Myocyte (in vitro differentiated cells): ENCODE measurements around the gene ZMYND8. TPM values are rescaled to one million over a fixed set of nuclear protein-coding genes. Genes with fewer than 3 reads are reported as not detected.
"Not testable (repeated sequence)": the region's sequence is repeated elsewhere in the genome, so short reads cannot be mapped to it uniquely, and the experiment has no call there.

ENCODE experiments used
- DNase-seq: peaks from one replicate; pipeline ENCODE4 v3.0.0-alpha.2; 2012; ENCODE audit warnings: low read depth
- total RNA-seq: library from RNA; depleted of rRNA; stranded (reverse); fragments of >200 nt; gene quantifications from 2 replicates; pipeline ENCODE4 v1.2.3, GENCODE V29; 2014

ZMYND8 gene
- total RNA-seq, 1 donor from 2014 or later = 28.2 TPM

- peak; percentile 62 for DNase-seq
Measured at GRCh38 chr20:47187450-47188195, 168.9 kb downstream of the ZMYND8 start.

GRCh38 chr20:47183367-47183766, 173.1 kb downstream of the ZMYND8 start:
- DNase-seq = no peak

- DNase-seq = peak; percentile 39
Measured at GRCh38 chr20:47181056-47181862, 175.2 kb downstream of the ZMYND8 start.

GRCh38 chr20:47179267-47179666, 177.2 kb downstream of the ZMYND8 start:
- no peak for DNase-seq

GRCh38 chr20:47178851-47179250, 177.6 kb downstream of the ZMYND8 start:
- DNase-seq = no peak

- no peak for DNase-seq
Measured at GRCh38 chr20:47178277-47178676, 178.2 kb downstream of the ZMYND8 start.

GRCh38 chr20:47176217-47176616, 180.3 kb downstream of the ZMYND8 start:
- DNase-seq = not testable (repeated sequence)

- DNase-seq = no peak
Measured at GRCh38 chr20:47175493-47175892, 181.0 kb downstream of the ZMYND8 start.

- no peak for DNase-seq
Measured at GRCh38 chr20:47174456-47175243, 181.8 kb downstream of the ZMYND8 start.

GRCh38 chr20:47173596-47174216, 182.8 kb downstream of the ZMYND8 start:
- DNase-seq = no peak

- DNase-seq = no peak
Measured at GRCh38 chr20:47172579-47172978, 183.9 kb downstream of the ZMYND8 start.

GRCh38 chr20:47167846-47168245, 188.7 kb downstream of the ZMYND8 start:
- no peak for DNase-seq

- DNase-seq = no peak
Measured at GRCh38 chr20:47165376-47165865, 191.1 kb downstream of the ZMYND8 start.

- no peak for DNase-seq
Measured at GRCh38 chr20:47164140-47164539, 192.4 kb downstream of the ZMYND8 start.

- no peak for DNase-seq
Measured at GRCh38 chr20:47161411-47161810, 195.1 kb downstream of the ZMYND8 start.

GRCh38 chr20:47160992-47161391, 195.5 kb downstream of the ZMYND8 start:
- DNase-seq = no peak

- no peak for DNase-seq
Measured at GRCh38 chr20:47160240-47160639, 196.3 kb downstream of the ZMYND8 start.
